Skin of body (tissue), 2 donors: Measurements from ENCODE around the gene KNG1. TPM values are rescaled to one million over a fixed set of nuclear protein-coding genes. Genes with fewer than 3 reads are reported as not detected.
A peak's percentile ranks its signal among the peaks of the same experiment; 100 is the strongest.
"Not testable (repeated sequence)": the region's sequence is repeated elsewhere in the genome, so short reads cannot be mapped to it uniquely, and the experiment has no call there.

ENCODE experiments used
- DNase-seq: peaks from one replicate; lab custom pipeline; 2025; lab: John Stamatoyannopoulos, UW
- total RNA-seq: library from RNA; depleted of rRNA; stranded (reverse); fragments of >200 nt; gene quantifications from one replicate; pipeline ENCODE4 v1.2.3, GENCODE V29; 2014

Gene KNG1
- total RNA-seq, 1 donor from 2014 or later = not detected

GRCh38 chr3:186708983-186709679, 8.0 kb upstream of the KNG1 start:
- no peak for DNase-seq

GRCh38 chr3:186710694-186711093, 6.5 kb upstream of the KNG1 start:
- not testable (repeated sequence) for DNase-seq

- DNase-seq = no peak
Measured at GRCh38 chr3:186713499-186713898, 3.7 kb upstream of the KNG1 start.

- no peak for DNase-seq
Measured at GRCh38 chr3:186719945-186720739, 3.0 kb downstream of the KNG1 start.

GRCh38 chr3:186722457-186722856, 5.3 kb downstream of the KNG1 start:
- DNase-seq = no peak

- DNase-seq = no peak
Measured at GRCh38 chr3:186724911-186725310, 7.8 kb downstream of the KNG1 start.

GRCh38 chr3:186732169-186732766, 15.1 kb downstream of the KNG1 start:
- no peak for DNase-seq

GRCh38 chr3:186742618-186743380, 25.6 kb downstream of the KNG1 start:
- DNase-seq = no peak

DNA sequence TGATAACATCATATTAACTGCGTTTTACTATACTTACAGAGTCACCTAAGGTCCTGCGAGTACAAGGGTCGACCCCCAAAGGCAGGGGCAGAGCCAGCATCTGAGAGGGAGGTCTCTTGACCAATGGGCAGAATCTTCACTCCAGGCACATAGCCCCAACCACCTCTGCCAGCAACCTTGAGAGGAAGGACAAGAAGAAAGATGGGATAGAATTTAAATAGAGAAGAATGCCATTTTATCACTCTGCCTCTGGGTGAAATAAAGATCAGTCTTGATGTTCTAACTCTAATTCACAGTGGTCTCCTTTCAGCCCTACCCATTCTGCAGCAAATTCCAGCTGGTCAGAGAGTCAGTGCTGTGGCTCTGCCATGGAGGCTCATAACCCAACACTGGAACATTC, 26.5 kb downstream of the KNG1 start:
- DNase-seq = no peak

DNA sequence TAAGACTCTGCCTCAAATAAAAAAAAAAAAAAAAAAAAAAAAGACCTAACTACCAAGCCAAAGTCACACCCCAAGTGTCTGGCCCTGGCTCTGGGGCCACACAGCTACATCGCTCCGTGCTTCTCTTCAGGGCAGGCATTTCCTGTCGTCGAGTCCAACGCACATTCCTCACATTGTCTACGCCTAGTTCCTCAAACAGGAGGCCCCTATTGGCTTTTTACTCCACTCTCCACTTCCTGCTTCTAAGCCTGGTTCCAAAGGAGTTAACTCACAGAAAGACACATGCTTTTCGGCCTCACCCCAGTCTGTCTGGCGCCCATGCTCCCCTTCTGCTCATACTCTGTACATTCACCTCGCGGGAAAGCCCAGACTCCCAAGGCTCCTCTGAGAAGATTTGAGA, 28.8 kb downstream of the KNG1 start:
- DNase-seq = peak; percentile 27

- no peak for DNase-seq
Measured at GRCh38 chr3:186750316-186750715, 33.2 kb downstream of the KNG1 start.

DNA sequence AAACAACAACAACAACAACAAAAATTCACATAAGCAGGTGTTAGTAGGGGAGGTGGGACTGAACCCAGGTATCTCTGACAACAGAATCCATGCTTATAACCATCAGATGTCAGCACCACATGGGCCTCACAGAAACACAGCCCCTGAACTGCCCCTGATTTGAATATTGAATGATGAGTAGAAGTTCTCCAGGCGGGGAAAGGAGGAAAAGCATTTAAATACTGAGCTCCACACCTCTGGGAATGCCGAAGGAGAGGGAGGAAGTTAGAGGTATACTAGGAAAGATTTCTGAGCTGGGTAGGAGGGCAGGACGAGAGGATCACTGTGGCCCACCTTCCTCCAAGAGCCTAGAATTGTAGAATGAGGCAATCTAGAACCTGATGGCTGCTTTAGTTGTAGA, 34.3 kb downstream of the KNG1 start:
- DNase-seq = no peak

- no peak for DNase-seq
Measured at GRCh38 chr3:186754006-186754405, 36.8 kb downstream of the KNG1 start.

DNA sequence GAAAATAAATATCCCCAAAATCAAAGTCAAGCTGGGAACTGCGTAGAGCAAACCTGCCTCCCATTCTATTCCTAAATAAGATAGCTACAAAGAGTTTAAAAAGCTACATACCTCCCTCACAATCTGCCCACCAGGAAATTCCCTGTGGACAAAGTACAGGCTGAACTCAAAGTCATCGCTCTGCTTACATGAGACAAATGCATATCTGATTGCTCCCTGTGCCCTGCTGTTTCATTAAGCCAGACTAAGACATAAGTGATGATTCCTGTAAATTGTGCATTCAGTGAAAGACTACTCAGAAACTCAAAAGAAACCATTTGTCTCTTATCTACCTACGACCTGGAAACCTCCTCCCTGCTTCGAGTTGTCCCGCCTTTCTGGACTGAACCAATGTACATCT, 37.7 kb downstream of the KNG1 start:
- DNase-seq = no peak

DNA sequence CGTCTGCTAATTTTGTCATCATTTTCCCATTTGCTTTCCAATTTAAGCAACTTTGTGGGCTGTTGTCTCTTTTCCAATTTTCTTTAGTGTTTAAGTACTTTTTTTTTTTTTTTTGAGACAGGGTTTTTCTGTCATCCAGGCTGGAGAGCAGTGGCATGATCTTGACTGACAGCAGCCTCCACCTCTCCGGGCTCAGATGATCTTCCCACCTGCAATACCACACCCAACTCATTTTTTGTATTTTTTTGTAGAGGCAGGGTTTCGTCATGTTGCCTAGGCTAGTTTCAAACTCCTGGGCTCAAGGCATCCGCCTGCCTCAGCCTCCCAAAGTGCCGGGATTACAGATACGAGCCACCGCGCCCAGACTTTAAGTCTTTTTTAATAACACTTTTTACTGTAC, 40.1 kb downstream of the KNG1 start:
- no peak for DNase-seq

GRCh38 chr3:186757686-186758220, 40.6 kb downstream of the KNG1 start:
- DNase-seq = no peak

DNA sequence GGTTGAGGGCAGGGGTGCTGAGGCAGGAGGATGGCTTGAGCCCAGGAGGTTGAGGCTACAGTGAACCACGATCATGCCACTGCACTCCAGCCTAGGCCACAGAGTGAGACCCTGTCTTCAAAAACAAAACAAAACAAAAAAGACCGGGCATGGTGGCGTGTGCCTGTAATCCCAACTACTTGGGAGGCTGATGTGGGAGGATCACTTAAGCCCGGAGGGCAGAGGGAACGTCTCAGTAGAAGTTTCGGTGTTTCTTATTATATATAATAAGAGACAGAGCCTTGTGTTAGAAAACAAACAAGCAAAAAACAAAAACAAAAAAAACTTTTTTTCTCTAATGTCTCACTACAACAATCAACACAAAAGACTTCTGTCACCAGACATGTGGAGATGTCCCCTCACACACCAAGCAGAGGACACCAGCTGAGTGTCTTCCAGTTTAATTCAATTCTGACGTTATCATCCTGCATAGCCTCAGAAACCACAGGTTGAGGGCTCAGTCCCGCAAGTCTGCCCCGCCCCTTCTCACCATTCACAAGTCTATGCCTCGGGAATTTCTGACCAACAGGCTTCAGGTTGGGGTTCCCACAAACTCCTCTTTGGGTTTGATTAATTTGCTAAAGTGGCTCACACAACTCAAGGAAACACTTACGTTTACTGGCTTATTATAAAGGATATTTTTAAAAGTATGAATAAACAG, 42.2 kb downstream of the KNG1 start:
- no peak for DNase-seq

- DNase-seq = no peak
Measured at GRCh38 chr3:186760141-186760833, 43.1 kb downstream of the KNG1 start.

DNA sequence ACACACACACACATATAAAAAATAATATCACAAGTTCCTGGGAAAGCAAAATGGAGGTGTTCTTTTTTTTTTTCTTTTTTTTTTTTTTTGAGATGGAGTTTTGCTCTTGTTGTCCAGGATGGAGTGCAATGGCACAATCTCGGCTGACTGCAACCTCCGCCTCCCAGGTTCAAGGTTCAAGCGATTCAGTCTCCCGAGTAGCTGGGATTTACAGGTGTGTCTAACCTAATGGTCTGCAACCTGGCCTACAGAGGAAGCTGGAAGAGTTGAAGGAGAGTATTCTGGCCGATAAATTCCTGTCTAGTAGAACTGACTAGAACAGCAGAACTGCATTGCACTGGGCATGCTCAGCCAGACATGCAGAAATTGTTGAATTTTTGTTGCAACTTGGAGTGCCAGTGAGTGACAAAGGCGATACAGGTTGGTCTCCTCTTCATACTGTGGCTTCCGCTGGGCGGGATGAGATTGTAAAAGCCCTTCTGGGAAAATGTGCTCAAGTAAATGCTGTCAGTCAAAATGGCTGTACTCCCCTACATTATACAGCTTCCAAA, 43.8 kb downstream of the KNG1 start:
- no peak for DNase-seq

- DNase-seq = no peak
Measured at GRCh38 chr3:186772281-186772694, 55.1 kb downstream of the KNG1 start.
